OCI-LY7 (cell line): ENCODE results near the gene TMEM253. TPM values are rescaled to one million over a fixed set of nuclear protein-coding genes. Genes with fewer than 3 reads are reported as not detected.

ENCODE experiments used
- BruUV-seq: library from RNA; stranded (reverse); fragments of 400-500 nt; replicated peaks from 2 replicates; lab custom pipeline; 2021; lab: Mats Ljungman, UMichigan
- CTCF ChIA-PET: fragments of 300-600 bp; sonication (Branson Sonifier 250); formaldehyde crosslinking; loops from one replicate; lab custom pipeline; 2022; ENCODE audit warnings: antibody characterized with exemption; ENCODE audit not compliant: unreplicated experiment; lab: Charles Lee
- POLR2A ChIA-PET: fragments of 300-600 bp; sonication (Branson Sonifier 250); formaldehyde crosslinking; loops from one replicate; lab custom pipeline; 2022; ENCODE audit warnings: antibody characterized with exemption; lab: Charles Lee
- DNase-seq: peaks from one replicate; pipeline ENCODE4 v3.0.0-alpha.2; 2015; ENCODE audit warnings: low spot score
- H2AFZ ChIP-seq: fragments of 200-600 bp; sonication (generic), shearing (Covaris generic); 2 replicates; pipeline ENCODE4 v1.6.1; 2014; ENCODE audit warnings: mild to moderate bottlenecking, antibody characterized with exemption, low read length, moderate library complexity
- H3K27ac ChIP-seq: fragments of 200-600 bp; sonication (generic); 2 replicates; pipeline ENCODE4 v1.5.1; 2014; ENCODE audit warnings: mixed run types, low read depth, mild to moderate bottlenecking, moderate library complexity, low read length, inconsistent platforms; ENCODE audit not compliant: poor library complexity, severe bottlenecking
- H3K36me3 ChIP-seq: fragments of 200-600 bp; sonication (generic); 2 replicates; pipeline ENCODE4 v1.6.1; 2014; ENCODE audit warnings: mild to moderate bottlenecking, antibody characterized with exemption, low read length, moderate library complexity, mixed read lengths; ENCODE audit not compliant: insufficient read depth
- H3K4me1 ChIP-seq: fragments of 200-600 bp; sonication (generic); 2 replicates; pipeline ENCODE4 v1.5.1; 2014; ENCODE audit warnings: mild to moderate bottlenecking, low read length; ENCODE audit not compliant: insufficient read depth, poor library complexity, severe bottlenecking
- H3K4me2 ChIP-seq: fragments of 200-600 bp; sonication (generic); 2 replicates; pipeline ENCODE4 v1.6.1; 2014; ENCODE audit warnings: mild to moderate bottlenecking, low read length
- H3K4me3 ChIP-seq: fragments of 200-600 bp; sonication (generic); 2 replicates; pipeline ENCODE4 v1.5.1; 2014; ENCODE audit warnings: mild to moderate bottlenecking, low read depth, low read length; ENCODE audit not compliant: poor library complexity, severe bottlenecking
- H3K79me2 ChIP-seq: fragments of 200-600 bp; sonication (generic); 2 replicates; pipeline ENCODE4 v1.6.1; 2016; ENCODE audit warnings: low read depth, mild to moderate bottlenecking, low read length, moderate library complexity, mixed read lengths; ENCODE audit not compliant: insufficient read depth
- H3K9me2 ChIP-seq: fragments of 200-600 bp; sonication (generic); 2 replicates; pipeline ENCODE4 v1.6.1; 2016; ENCODE audit warnings: mild to moderate bottlenecking, low read length, mixed read lengths; ENCODE audit not compliant: insufficient read depth
- H3K9me3 ChIP-seq: fragments of 200-600 bp; sonication (generic); 2 replicates; pipeline ENCODE4 v1.6.1; 2014; ENCODE audit warnings: mild to moderate bottlenecking, mixed run types, low read length, mixed read lengths
- H4K20me1 ChIP-seq: fragments of 200-600 bp; sonication (generic); 2 replicates; pipeline ENCODE4 v1.6.1; 2014; ENCODE audit warnings: mild to moderate bottlenecking, antibody characterized with exemption, low read length, moderate library complexity, mixed read lengths; ENCODE audit not compliant: insufficient read depth
- CTCF ChIP-seq: fragments of 200-600 bp; sonication (generic); conservative IDR thresholded peaks from 2 replicates; pipeline ENCODE4 v1.5.1; 2014; ENCODE audit warnings: mild to moderate bottlenecking, antibody characterized with exemption, low read length, moderate library complexity, mixed read lengths
- EZH2phosphoT487 ChIP-seq: fragments of 200-600 bp; sonication (generic); IDR thresholded peaks from 2 replicates; pipeline ENCODE4 v1.6.1; 2018; ENCODE audit warnings: low read depth, borderline replicate concordance, mild to moderate bottlenecking, mixed run types, antibody characterized with exemption, low read length, moderate library complexity, mixed read lengths
- intact Hi-C: fragments of 100-400 bp; cut with micrococcal nuclease; formaldehyde crosslinking; loops from one replicate; pipeline ENCODE4 v1.10.0; 2022; ENCODE audit not compliant: unreplicated experiment
- total RNA-seq, 2 experiments: library from RNA; depleted of rRNA in 1 of 2; stranded (reverse); fragments of >200 nt in 1 of 2; shearing (Covaris generic) in 1 of 2; gene quantifications; 2 replicates each; pipeline ENCODE4 v1.2.3, GENCODE V29; 2014 to 2022

TMEM253 gene
- total RNA-seq, 2 experiments from 2014 or later = 0.88 TPM; not detected in 1

DNA sequence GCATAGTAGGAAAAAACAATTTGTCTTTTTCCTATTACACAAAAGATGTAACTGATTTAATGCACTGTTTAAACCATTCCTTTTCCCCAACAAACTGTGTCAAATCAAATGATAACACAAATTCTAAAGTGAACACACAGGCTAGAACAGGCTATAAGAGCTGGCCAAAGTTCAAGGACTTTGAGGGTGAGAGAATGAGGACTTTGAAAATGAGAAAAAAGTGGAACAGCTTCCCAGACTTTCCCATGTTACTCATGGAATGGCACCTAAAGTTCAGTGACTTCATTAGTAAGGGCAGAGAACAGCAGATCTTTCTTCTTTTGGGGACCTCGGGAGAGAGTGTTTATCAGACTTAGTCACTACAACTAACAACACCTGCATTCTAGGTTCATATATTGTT, 22.6 kb downstream of the TMEM253 start:
- POLR2A ChIA-PET = interaction anchor here (0.6 to 1.3 kb wide), 3 partner anchors 10 to 24 kb away, joined by 3 read pairs; no protein-coding TSS in a partner anchor
- intact Hi-C loops = no loop called here
- CTCF ChIA-PET = interaction anchor here (0.5 kb wide), 1 partner anchor 702 kb away, joined by 3 read pairs; no protein-coding TSS in a partner anchor

GRCh38 chr14:21133901-21134300, 33.0 kb downstream of the TMEM253 start:
- intact Hi-C loops = no loop called here
- ChIA-PET POLR2A (no interaction called here), CTCF (no interaction called here)
- Histone ChIP-seq H3K9me2 (no peaks in the 10 kb centered on the region), H3K4me2 (no peak overlapping the region), H2AFZ (no peak overlapping the region), H3K36me3 (no peaks in the 10 kb centered on the region), H3K79me2 (no peaks in the 10 kb centered on the region), H3K27ac (no peak overlapping the region), H4K20me1 (no peaks in the 10 kb centered on the region), H3K9me3 (no peaks in the 10 kb centered on the region), H3K4me1 (no peaks in the 10 kb centered on the region), H3K4me3 (no peak overlapping the region)
- TF ChIP-seq EZH2phosphoT487 = no peak
- no peak for DNase-seq
- BruUV-seq = no TSS peak

More for the DNA sequence above, 22.6 kb downstream of the TMEM253 start:
- no peak overlapping the region for H3K4me2 ChIP-seq
- no peak for DNase-seq
- no peak for TF ChIP-seq CTCF
- no peak for TF ChIP-seq EZH2phosphoT487
- BruUV-seq = no TSS peak
- no peaks in the 10 kb centered on the region for H3K79me2 ChIP-seq
- H2AFZ ChIP-seq = no peak overlapping the region
- H3K36me3 ChIP-seq = no peaks in the 10 kb centered on the region
- H3K4me1 ChIP-seq = no peaks in the 10 kb centered on the region
- H3K4me3 ChIP-seq = no peak overlapping the region
- no peak overlapping the region for H3K27ac ChIP-seq
- H4K20me1 ChIP-seq = no peaks in the 10 kb centered on the region
- H3K9me3 ChIP-seq = no peaks in the 10 kb centered on the region
- H3K9me2 ChIP-seq = no peaks in the 10 kb centered on the region

GRCh38 chr14:21136024-21136423, 35.2 kb downstream of the TMEM253 start:
- intact Hi-C loops = no loop called here
- BruUV-seq = no TSS peak
- no peaks in the 10 kb centered on the region for H4K20me1 ChIP-seq
- no peaks in the 10 kb centered on the region for H3K9me3 ChIP-seq
- H3K4me2 ChIP-seq = no peak overlapping the region
- no peak overlapping the region for H2AFZ ChIP-seq
- POLR2A ChIA-PET = no interaction called here
- no peaks in the 10 kb centered on the region for H3K36me3 ChIP-seq
- H3K4me3 ChIP-seq = no peak overlapping the region
- H3K27ac ChIP-seq = no peak overlapping the region
- no peaks in the 10 kb centered on the region for H3K9me2 ChIP-seq
- CTCF ChIA-PET = no interaction called here
- DNase-seq = peak; percentile 50
- TF ChIP-seq EZH2phosphoT487 = no peak
- TF ChIP-seq CTCF = peak; percentile 95
- H3K79me2 ChIP-seq = no peaks in the 10 kb centered on the region
- H3K4me1 ChIP-seq = no peaks in the 10 kb centered on the region
